Activated CD8-positive, alpha-beta memory T cell treated with anti-CD3 and anti-CD28 coated beads for 24 hours (primary cell): ENCODE measurements around the gene CDIP1.
A peak's percentile ranks its signal among the peaks of the same experiment; 100 is the strongest.

Experiments
- DNase-seq: peaks from one replicate; pipeline ENCODE4 v3.0.0-alpha.2; 2020

CDIP1 gene

GRCh38 chr16:4537376-4538343 lies 913 bp downstream of the CDIP1 start:
- DNase-seq, result no peak

- no peak for DNase-seq
Measured at GRCh38 chr16:4536391-4537106, 2.0 kb downstream of the CDIP1 start.

GRCh38 chr16:4535627-4536108 lies 2.9 kb downstream of the CDIP1 start:
- peak; percentile 77 for DNase-seq

- DNase-seq, result no peak
Measured at GRCh38 chr16:4534151-4534790, 4.3 kb downstream of the CDIP1 start.

GRCh38 chr16:4533490-4533889 lies 5.1 kb downstream of the CDIP1 start:
- no peak for DNase-seq

GRCh38 chr16:4532238-4532637 lies 6.3 kb downstream of the CDIP1 start:
- DNase-seq, result no peak

- DNase-seq, result no peak
Measured at GRCh38 chr16:4531811-4532210, 6.8 kb downstream of the CDIP1 start.

GRCh38 chr16:4529085-4530060 lies 9.2 kb downstream of the CDIP1 start:
- peak; percentile 70 for DNase-seq

- DNase-seq, result no peak
Measured at GRCh38 chr16:4525634-4526277, 12.8 kb downstream of the CDIP1 start.

GRCh38 chr16:4525069-4525468 lies 13.5 kb downstream of the CDIP1 start:
- DNase-seq, result no peak

- DNase-seq, result no peak
Measured at GRCh38 chr16:4524571-4524970, 14.0 kb downstream of the CDIP1 start.

GRCh38 chr16:4523686-4524085 lies 14.9 kb downstream of the CDIP1 start:
- no peak for DNase-seq

GRCh38 chr16:4522051-4522581 lies 16.5 kb downstream of the CDIP1 start:
- DNase-seq, result no peak

GRCh38 chr16:4520913-4521312 lies 17.7 kb downstream of the CDIP1 start:
- no peak for DNase-seq

GRCh38 chr16:4519274-4520058 lies 19.1 kb downstream of the CDIP1 start:
- DNase-seq, result no peak

GRCh38 chr16:4517812-4518680 lies 20.5 kb downstream of the CDIP1 start:
- DNase-seq, result no peak

- DNase-seq, result no peak
Measured at GRCh38 chr16:4515611-4516233, 22.9 kb downstream of the CDIP1 start.

- DNase-seq, result no peak
Measured at GRCh38 chr16:4514606-4515005, 24.0 kb downstream of the CDIP1 start.

- no peak for DNase-seq
Measured at GRCh38 chr16:4513881-4514280, 24.7 kb downstream of the CDIP1 start.
